Measurements from ENCODE around the gene SAMHD1.

- no peak for TF ChIP-seq YY1 (IDR thresholded peaks at IDR 0.05; ENCODE audit: insufficient read depth, insufficient read length)
- no peak for TF ChIP-seq ZNF274 (IDR thresholded peaks at IDR 0.05; ENCODE audit: low read depth, low read length)
Observed at GRCh38 chr20:36847710-36848040, 103.8 kb downstream of the SAMHD1 start.
